Fibroblast of lung (primary cell): Measurements from ENCODE around the gene RNASE8. TPM values are rescaled to one million over a fixed set of nuclear protein-coding genes. Genes with fewer than 3 reads are reported as not detected.

ENCODE experiments used
- DNase-seq, 2 donors: peaks; one replicate each; pipeline versions ENCODE4 v3.0.0 to v3.0.0-alpha.2; 2010; ENCODE audit warnings: low read depth in 2 of 2
- H2AFZ ChIP-seq: 2 replicates; pipeline ENCODE4 v1.5.1; 2012; ENCODE audit warnings: low read length, control low read depth, inconsistent platforms
- H3K27ac ChIP-seq: 2 replicates; pipeline ENCODE4 v1.5.1; 2011; ENCODE audit warnings: low read length, control low read depth; ENCODE audit not compliant: insufficient read depth
- H3K27me3 ChIP-seq: 2 replicates; pipeline ENCODE4 v1.5.1; 2011; ENCODE audit warnings: mild to moderate bottlenecking, low read length; ENCODE audit not compliant: control insufficient read depth, insufficient read depth
- H3K36me3 ChIP-seq: 2 replicates; pipeline ENCODE4 v1.5.1; 2011; ENCODE audit warnings: low read length; ENCODE audit not compliant: control insufficient read depth, insufficient read depth
- H3K4me1 ChIP-seq: 2 replicates; pipeline ENCODE4 v1.5.1; 2011; ENCODE audit warnings: low read length; ENCODE audit not compliant: control insufficient read depth, insufficient read depth; ENCODE audit errors: extremely low read depth
- H3K4me2 ChIP-seq: 2 replicates; pipeline ENCODE4 v1.5.1; 2011; ENCODE audit warnings: low read length, control low read depth; ENCODE audit not compliant: insufficient read depth; ENCODE audit errors: extremely low read depth
- H3K4me3 ChIP-seq, 4 experiments: fragments of 200-600 bp in 1 of 4; sonication (generic) in 1 of 4; replicated peaks in 1 of 4; 2 replicates each; pipeline ENCODE4 v1.5.1; 2011 to 2016; ENCODE audit warnings: low read length in 4 of 4, low read depth in 3 of 4, mild to moderate bottlenecking in 3 of 4, control low read depth in 2 of 4, inconsistent platforms in 1 of 4, mixed read lengths in 1 of 4; ENCODE audit not compliant: insufficient read depth in 1 of 4; ENCODE audit errors: control extremely low read depth in 1 of 4
- H3K79me2 ChIP-seq: 2 replicates; pipeline ENCODE4 v1.5.1; 2012; ENCODE audit warnings: mild to moderate bottlenecking, low read length, inconsistent platforms; ENCODE audit not compliant: control insufficient read depth, insufficient read depth
- H3K9ac ChIP-seq: 2 replicates; pipeline ENCODE4 v1.5.1; 2011; ENCODE audit warnings: mild to moderate bottlenecking, low read length, control low read depth; ENCODE audit not compliant: insufficient read depth
- H3K9me3 ChIP-seq: 2 replicates; pipeline ENCODE4 v1.5.1; 2012; ENCODE audit warnings: low read depth, low read length; ENCODE audit not compliant: control insufficient read depth, insufficient read depth
- H4K20me1 ChIP-seq: 2 replicates; pipeline ENCODE4 v1.5.1; 2011; ENCODE audit warnings: low read length; ENCODE audit not compliant: control insufficient read depth, insufficient read depth; ENCODE audit errors: extremely low read depth
- EZH2 ChIP-seq: IDR thresholded peaks from 2 replicates; pipeline ENCODE4 v1.5.1; 2012; ENCODE audit warnings: low read length, control low read depth, mild to moderate bottlenecking; ENCODE audit errors: missing control alignments
- polyA plus RNA-seq, 2 donors: library from polyadenylated mRNA; depleted of rRNA in 1 of 2; stranded (reverse) in 1 of 2; unstranded in 1 of 2; fragments of >200 nt; gene quantifications; 2 replicates each; pipeline ENCODE4 v1.2.1, GENCODE V29; 2011 to 2012; ENCODE audit warnings: missing spikeins in 1 of 2
- total RNA-seq: library from RNA; depleted of rRNA; stranded (reverse); fragments of >200 nt; gene quantifications from 2 replicates; pipeline ENCODE4 v1.2.1, GENCODE V29; 2014
- TF ChIP-seq, protein P1 (sequence below), 2 donors: IDR thresholded peaks in 1 of 2; conservative IDR thresholded peaks in 1 of 2; 1 replicate in 1 of 2; 2 replicates in 1 of 2; pipeline ENCODE4 v1.5.1; 2011 to 2012; ENCODE audit warnings: low read length in 2 of 2, control low read depth in 1 of 2, inconsistent platforms in 1 of 2, low read depth in 1 of 2, mild to moderate bottlenecking in 1 of 2

Gene RNASE8
- total and polyA plus RNA-seq, 2 donors (not counting 1 experiment from before 2014, with no cell fraction given), result not detected

DNA sequence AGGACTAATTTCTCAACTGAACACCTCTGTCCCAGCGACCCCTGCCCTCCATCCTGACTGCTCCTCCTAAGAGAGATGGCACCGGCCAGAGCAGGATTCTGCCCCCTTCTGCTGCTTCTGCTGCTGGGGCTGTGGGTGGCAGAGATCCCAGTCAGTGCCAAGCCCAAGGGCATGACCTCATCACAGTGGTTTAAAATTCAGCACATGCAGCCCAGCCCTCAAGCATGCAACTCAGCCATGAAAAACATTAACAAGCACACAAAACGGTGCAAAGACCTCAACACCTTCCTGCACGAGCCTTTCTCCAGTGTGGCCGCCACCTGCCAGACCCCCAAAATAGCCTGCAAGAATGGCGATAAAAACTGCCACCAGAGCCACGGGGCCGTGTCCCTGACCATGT, 14.7 kb upstream of the RNASE8 start:
- Histone ChIP-seq H3K4me1 (no peaks in the 10 kb centered on the region), H3K79me2 (no peaks in the 10 kb centered on the region), H4K20me1 (no peaks in the 10 kb centered on the region), H3K27me3 (peaks cover 11% of the 10 kb centered on the region), H3K4me2 (no peak overlapping the region), H3K36me3 (no peaks in the 10 kb centered on the region), H3K9ac (no peak overlapping the region), H2AFZ (no peak overlapping the region), H3K9me3 (no peaks in the 10 kb centered on the region), H3K27ac (no peak overlapping the region), H3K4me3 (no peak overlapping the region)
- TF ChIP-seq, protein P1, sequence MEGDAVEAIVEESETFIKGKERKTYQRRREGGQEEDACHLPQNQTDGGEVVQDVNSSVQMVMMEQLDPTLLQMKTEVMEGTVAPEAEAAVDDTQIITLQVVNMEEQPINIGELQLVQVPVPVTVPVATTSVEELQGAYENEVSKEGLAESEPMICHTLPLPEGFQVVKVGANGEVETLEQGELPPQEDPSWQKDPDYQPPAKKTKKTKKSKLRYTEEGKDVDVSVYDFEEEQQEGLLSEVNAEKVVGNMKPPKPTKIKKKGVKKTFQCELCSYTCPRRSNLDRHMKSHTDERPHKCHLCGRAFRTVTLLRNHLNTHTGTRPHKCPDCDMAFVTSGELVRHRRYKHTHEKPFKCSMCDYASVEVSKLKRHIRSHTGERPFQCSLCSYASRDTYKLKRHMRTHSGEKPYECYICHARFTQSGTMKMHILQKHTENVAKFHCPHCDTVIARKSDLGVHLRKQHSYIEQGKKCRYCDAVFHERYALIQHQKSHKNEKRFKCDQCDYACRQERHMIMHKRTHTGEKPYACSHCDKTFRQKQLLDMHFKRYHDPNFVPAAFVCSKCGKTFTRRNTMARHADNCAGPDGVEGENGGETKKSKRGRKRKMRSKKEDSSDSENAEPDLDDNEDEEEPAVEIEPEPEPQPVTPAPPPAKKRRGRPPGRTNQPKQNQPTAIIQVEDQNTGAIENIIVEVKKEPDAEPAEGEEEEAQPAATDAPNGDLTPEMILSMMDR (conservative IDR thresholded peaks at IDR 0.05 in 1 of 2, IDR thresholded peaks at IDR 0.05 in 1 of 2; ENCODE audit: low read depth in 1 of 2, low read length in 2 of 2), result no peak
- TF ChIP-seq EZH2, result no peak
- no peak for DNase-seq

DNA sequence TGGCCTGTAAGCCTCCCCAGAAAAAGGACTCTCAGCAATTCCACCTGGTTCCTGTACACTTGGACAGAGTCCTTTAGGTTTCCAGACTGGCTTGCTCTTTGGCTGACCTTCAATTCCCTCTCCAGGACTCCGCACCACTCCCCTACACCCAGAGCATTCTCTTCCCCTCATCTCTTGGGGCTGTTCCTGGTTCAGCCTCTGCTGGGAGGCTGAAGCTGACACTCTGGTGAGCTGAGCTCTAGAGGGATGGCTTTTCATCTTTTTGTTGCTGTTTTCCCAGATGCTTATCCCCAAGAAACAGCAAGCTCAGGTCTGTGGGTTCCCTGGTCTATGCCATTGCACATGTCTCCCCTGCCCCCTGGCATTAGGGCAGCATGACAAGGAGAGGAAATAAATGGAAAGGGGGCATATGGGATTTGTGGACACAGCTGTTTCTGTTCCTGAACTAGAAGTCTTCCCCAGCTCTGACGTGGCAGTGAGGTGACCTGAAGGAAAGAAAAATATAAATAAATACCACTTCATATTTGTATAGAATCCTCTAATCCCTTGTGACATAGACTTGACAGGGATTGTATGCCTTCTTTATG, 14.1 kb upstream of the RNASE8 start:
- Histone ChIP-seq H4K20me1 (no peaks in the 10 kb centered on the region), H3K4me3 (no peak overlapping the region), H3K9me3 (no peaks in the 10 kb centered on the region), H3K4me2 (no peak overlapping the region), H2AFZ (no peak overlapping the region), H3K4me1 (no peaks in the 10 kb centered on the region), H3K27me3 (peaks cover 8% of the 10 kb centered on the region), H3K27ac (no peak overlapping the region), H3K9ac (no peak overlapping the region), H3K36me3 (no peaks in the 10 kb centered on the region), H3K79me2 (no peaks in the 10 kb centered on the region)
- no peak for TF ChIP-seq EZH2
- TF ChIP-seq, protein P1 (conservative IDR thresholded peaks at IDR 0.05 in 1 of 2, IDR thresholded peaks at IDR 0.05 in 1 of 2; ENCODE audit: low read depth in 1 of 2, low read length in 2 of 2), result no peak
- DNase-seq, result no peak

DNA sequence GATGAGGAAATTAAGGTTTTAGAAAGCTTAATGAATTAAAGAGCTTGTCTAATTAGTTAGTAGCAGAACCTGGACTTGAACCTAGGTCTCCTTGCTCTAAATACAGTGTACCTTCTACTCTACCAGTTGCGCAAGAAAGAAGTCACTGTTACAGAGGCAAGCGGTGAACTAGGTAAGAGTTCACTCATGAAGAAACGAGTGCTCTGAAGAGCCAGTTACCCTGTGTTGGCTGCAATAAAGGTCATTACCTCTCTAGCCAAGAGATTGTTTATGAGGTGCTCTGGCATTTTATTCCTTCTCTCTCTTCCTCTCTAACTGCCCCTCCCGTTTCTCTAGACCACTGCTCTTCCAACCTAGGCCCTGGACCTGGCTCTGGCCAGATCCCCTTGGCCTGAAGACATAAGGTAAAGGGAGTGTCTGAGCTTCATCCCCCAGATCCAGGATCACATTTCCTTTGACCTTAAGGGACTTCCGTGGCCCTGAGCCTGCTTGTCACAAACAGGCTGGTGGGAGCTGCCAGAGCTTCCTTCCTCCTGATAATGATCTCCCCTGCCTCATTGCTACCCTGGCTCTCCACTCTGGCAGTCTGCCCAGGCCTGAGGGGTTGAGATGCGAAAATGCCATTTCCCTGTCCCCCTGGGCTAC, 13.5 kb upstream of the RNASE8 start:
- Histone ChIP-seq H3K36me3 (no peaks in the 10 kb centered on the region), H3K9me3 (no peaks in the 10 kb centered on the region), H4K20me1 (no peaks in the 10 kb centered on the region), H3K27me3 (peaks cover 8% of the 10 kb centered on the region), H3K27ac (no peak overlapping the region), H3K9ac (no peak overlapping the region), H3K4me3 (no peak overlapping the region), H3K4me2 (no peak overlapping the region), H2AFZ (no peak overlapping the region), H3K4me1 (no peaks in the 10 kb centered on the region), H3K79me2 (no peaks in the 10 kb centered on the region)
- no peak for DNase-seq
- TF ChIP-seq, protein P1 (conservative IDR thresholded peaks at IDR 0.05 in 1 of 2, IDR thresholded peaks at IDR 0.05 in 1 of 2; ENCODE audit: low read depth in 1 of 2, low read length in 2 of 2), result no peak
- TF ChIP-seq EZH2, result no peak
